CD4-positive, alpha-beta T cell treated with Interleukin-15 for 1 hour (primary cell): ENCODE measurements around the gene TMEM184B.
A peak's percentile ranks its signal among the peaks of the same experiment; 100 is the strongest.

Source experiments
- DNase-seq: peaks from one replicate; pipeline ENCODE4 v3.0.0-alpha.2; 2020

TMEM184B gene

DNA sequence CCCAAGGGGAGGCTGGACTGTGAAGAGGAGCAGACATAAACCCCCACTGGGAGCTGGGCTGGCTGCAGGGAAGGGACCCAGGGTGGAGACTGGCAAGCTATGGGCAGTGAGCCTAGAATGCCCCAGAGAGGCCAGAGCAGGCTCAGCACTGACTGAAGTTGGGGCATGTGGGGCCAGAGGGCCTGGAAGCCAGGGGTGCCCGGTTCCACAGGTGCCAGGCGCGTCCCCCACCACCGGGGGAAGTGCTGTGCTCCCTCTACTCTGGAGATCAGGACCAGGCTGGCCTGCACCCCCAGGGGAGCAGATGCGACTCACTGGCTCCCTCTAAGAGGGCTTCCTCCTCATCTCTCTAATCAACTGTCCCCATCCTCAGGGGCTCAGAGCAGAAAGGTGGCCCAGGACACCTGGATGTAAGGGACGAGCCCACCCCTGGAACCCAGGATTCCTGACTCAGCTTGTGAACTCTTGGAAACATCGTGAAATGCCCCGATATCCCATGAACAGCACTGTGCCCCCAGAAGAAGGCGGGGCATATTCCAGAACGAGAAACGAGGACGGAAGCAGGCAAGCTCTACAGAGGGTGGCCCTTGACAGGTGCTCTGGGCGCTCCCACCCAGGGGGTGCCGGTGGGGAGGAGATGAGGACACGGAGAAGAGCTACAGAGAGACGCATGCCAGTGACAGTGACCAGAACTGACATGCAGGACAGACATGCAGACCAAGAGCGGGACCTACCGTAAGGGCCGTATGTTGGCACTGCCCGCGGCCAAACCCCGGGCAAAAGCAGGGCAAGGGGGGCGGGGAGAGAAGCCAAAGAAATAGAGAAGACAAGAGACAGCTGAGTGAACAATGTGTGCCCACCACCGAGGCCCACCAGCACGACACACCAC, 50.7 kb downstream of the TMEM184B start:
- DNase-seq: no peak

GRCh38 chr22:38221407-38221806, 51.4 kb downstream of the TMEM184B start:
- no peak for DNase-seq

GRCh38 chr22:38220653-38221386, 52.0 kb downstream of the TMEM184B start:
- no peak for DNase-seq

- DNase-seq: no peak
Measured at GRCh38 chr22:38220163-38220562, 52.6 kb downstream of the TMEM184B start.

GRCh38 chr22:38219632-38220031, 53.2 kb downstream of the TMEM184B start:
- no peak for DNase-seq

DNA sequence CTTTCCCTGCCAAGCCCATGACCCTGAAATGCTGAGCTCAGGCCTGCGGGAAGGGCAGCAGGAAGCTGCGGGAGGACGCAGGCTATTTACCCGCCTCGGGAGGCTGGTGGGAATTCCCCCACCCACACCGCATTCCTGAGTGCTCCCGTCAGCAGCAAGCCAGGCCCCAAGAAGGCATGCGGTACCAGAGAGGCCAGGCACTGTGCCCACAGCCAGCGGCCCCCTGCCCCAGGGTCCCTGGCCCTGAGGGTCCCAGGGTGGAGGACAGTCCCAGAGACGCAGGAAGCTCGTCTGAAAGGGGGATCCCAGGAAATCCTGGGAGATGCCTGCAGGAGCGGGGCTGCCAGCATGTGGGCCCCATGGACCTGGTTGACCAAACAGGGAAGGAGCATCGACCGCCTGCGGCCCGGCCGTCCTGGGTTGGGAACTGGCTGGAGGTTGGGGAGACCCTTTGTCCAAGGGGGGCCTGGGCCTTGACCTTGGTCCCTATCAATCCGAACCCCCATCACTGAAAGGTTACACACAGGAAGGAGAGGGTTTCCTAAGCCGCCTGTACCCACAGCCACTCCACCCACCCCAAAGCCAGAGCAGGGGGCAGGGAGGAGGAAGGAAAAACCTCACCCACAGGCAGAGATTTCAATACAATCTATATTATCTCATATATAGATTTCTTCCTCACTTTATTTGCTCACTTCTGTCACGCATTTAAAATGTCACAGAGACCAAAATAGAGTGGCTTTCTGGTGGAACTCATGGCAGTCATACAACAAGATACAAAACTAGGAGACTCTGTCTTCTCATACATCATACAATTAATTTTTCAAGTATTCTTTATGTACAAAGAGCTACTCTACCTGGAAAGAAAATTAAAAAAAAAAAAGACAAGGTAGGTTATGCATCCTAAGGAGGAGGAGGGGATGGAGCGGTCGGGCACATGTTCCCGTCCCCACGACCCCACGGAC, 53.9 kb downstream of the TMEM184B start:
- DNase-seq: peak; percentile 49

- no peak for DNase-seq
Measured at GRCh38 chr22:38215156-38216038, 57.4 kb downstream of the TMEM184B start.

DNA sequence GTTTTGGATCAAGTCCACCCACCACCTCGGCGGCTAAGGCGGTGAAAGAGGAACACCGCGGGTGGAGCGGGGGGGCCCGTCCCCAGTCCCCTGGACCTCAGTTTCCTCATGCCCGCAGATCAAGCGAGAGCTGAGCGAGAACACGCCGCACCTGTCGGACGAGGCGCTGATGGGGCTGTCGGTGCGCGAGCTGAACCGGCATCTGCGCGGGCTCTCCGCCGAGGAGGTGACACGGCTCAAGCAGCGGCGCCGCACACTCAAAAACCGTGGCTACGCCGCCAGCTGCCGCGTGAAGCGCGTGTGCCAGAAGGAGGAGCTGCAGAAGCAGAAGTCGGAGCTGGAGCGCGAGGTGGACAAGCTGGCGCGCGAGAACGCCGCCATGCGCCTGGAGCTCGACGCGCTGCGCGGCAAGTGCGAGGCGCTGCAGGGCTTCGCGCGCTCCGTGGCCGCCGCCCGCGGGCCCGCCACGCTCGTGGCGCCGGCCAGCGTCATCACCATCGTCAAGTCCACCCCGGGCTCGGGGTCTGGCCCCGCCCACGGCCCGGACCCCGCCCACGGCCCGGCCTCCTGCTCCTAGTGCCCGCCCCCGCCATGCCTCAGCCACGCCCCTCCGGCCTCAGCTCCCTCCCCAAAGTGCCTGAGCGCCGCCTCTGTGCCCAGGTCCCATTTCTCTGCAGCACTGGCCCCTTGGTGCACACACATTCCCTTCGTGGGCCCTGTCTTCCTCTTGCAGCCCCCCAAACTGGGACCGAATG, 58.3 kb downstream of the TMEM184B start:
- peak; percentile 81 for DNase-seq

GRCh38 chr22:38213990-38214301, 58.9 kb downstream of the TMEM184B start:
- no peak for DNase-seq

DNA sequence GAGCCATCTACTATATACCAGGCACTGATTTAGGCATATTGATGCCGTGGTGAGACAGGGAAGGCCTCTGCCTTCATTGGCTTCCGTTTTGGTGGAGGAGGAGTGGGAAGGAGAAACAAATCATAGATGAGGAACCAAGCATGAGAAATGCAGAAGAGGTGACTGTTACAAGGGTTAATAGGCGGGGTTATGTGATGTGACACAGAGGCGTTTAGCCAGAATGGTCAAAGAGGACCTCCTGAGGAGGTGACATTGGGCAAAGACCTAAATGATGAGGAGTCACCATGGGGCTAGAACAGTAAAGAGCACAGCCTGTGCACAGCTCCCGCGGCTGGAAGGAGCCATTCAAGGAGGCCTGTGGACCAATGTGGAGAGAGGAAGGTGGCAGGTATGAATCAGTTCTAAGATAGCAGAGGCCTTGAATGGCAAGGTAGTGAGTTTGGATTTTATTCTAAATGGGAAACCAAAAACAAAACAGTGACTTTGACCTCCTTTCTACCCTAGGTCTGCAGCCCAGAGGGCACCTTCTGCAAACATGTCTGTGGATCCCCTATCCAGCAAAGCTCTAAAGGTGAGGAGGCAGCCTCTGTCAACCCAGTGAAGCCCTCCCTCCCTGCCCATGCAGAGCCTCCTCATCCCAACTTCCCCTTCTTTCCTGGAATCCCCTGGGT, 59.4 kb downstream of the TMEM184B start:
- DNase-seq: no peak

DNA sequence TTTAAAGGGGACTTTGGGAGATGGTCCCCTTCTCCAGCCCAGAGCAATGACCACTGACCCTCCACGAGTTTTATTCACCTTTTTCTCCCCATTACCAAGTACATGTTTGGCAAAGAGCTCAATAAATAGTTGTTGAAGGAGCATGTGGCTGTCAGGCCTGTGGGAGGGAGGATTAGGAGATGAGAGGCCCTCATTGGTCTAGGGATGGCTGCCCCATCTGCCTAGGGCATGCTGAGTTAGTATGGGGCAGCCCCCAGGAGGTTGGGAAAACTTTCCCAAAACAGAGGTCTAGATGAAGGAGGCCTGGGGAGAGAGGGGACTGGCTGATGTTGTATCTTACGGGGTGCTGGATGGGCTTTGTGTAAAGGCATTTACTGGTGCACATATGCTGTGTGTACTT, 60.4 kb downstream of the TMEM184B start:
- DNase-seq: no peak

DNA sequence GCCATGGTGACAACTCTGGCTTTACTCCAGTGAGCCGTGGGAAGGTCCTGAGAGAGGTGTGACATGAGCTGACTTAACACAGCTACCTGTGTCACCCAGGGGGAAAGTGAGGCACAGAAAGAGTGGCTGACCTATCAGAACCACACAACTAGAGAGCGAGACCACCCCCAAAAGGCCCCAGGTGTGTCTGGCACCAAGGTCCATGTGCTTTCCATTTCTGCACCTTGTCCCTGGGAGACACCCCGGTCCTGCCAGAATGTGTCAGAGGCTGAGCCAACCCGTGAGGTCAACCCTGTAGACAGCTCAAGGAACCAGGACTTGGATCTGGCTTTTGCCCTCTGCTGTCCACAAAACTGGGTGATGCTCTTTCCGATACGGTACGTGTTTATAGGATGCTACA, 61.3 kb downstream of the TMEM184B start:
- DNase-seq: no peak

- DNase-seq: no peak
Measured at GRCh38 chr22:38208551-38208968, 64.2 kb downstream of the TMEM184B start.

DNA sequence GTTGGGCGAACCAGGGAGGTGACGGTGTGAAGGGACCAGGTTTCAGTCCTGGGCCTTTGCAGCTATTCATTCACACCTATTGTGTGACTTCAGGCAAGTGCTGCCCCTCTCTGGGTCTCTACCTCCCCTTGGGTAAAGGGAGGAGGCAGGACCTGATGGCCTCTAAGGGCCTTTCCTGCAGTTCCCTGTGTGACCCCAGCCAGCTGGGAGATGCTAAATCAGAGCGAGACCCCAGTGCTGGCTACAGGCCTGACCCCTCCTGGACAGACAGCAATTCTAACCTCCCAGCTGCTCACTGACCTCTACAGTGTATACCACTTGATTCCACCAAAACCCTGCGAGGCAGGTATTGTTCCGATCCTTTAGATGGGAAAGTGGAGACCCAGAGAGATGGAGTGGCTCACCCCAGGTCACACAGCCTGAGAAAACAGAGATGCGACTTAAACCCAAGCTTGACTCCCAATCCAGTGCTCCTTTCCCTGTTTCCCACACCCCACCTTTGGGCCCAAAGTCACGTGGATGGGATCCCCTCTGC, 64.8 kb downstream of the TMEM184B start:
- no peak for DNase-seq

- no peak for DNase-seq
Measured at GRCh38 chr22:38205261-38206128, 67.3 kb downstream of the TMEM184B start.

- DNase-seq: peak; percentile 55
Measured at GRCh38 chr22:38204784-38205183, 68.0 kb downstream of the TMEM184B start.

GRCh38 chr22:38203855-38204514, 68.8 kb downstream of the TMEM184B start:
- no peak for DNase-seq

GRCh38 chr22:38203090-38203810, 69.6 kb downstream of the TMEM184B start:
- DNase-seq: no peak
